HCT116 (cell line): ENCODE data around the gene HMGN3.

Experiments
- CTCF ChIP-seq, 3 experiments: fragments of 200-600 bp in 1 of 3; sonication (generic) in 1 of 3; IDR thresholded peaks in 2 of 3; conservative IDR thresholded peaks in 1 of 3; 2 replicates each; pipeline ENCODE4 v1.5.1; 2012 to 2017; ENCODE audit warnings: low read depth in 2 of 3, low read length in 2 of 3, antibody characterized with exemption in 1 of 3, borderline replicate concordance in 1 of 3, control low read depth in 1 of 3, mild to moderate bottlenecking in 1 of 3, mixed read lengths in 1 of 3, mixed run types in 1 of 3, moderate library complexity in 1 of 3; ENCODE audit not compliant: insufficient read depth in 1 of 3
- JUND ChIP-seq: IDR thresholded peaks from 2 replicates; pipeline ENCODE4 v1.6.1; 2012
- POLR2AphosphoS5 ChIP-seq: IDR thresholded peaks from 2 replicates; pipeline ENCODE4 v1.6.1; 2011; ENCODE audit warnings: mild to moderate bottlenecking, low read depth, low read length, moderate library complexity

GRCh38 chr6:79269877-79270276 is 35.4 kb upstream of the HMGN3 start:
- TF ChIP-seq POLR2AphosphoS5 (no peak), CTCF (IDR thresholded peaks at IDR 0.05 in 2 of 3, conservative IDR thresholded peaks at IDR 0.05 in 1 of 3; ENCODE audit: borderline replicate concordance in 1 of 3, insufficient read depth in 1 of 3, low read depth in 2 of 3, low read length in 2 of 3) (no peak), JUND (no peak)
